GM12864 (cell line): ENCODE results near the gene GNPTAB.
"Not testable (repeated sequence)": the region's sequence is repeated elsewhere in the genome, so short reads cannot be mapped to it uniquely, and the experiment has no call there.

Experiments used
- DNase-seq: peaks from one replicate; pipeline ENCODE4 v3.0.0-alpha.2; 2011; ENCODE audit warnings: low read depth
- H3K4me3 ChIP-seq: 2 replicates; pipeline ENCODE4 v1.5.1; 2011; ENCODE audit warnings: mild to moderate bottlenecking, low read depth, low read length, control low read depth
- TF ChIP-seq, protein P1 (sequence below): IDR thresholded peaks from 2 replicates; pipeline ENCODE4 v1.5.1; 2011; ENCODE audit warnings: low read depth, mild to moderate bottlenecking, moderate library complexity, low read length, control low read depth, inconsistent platforms; ENCODE audit errors: missing control alignments

GNPTAB gene

DNA sequence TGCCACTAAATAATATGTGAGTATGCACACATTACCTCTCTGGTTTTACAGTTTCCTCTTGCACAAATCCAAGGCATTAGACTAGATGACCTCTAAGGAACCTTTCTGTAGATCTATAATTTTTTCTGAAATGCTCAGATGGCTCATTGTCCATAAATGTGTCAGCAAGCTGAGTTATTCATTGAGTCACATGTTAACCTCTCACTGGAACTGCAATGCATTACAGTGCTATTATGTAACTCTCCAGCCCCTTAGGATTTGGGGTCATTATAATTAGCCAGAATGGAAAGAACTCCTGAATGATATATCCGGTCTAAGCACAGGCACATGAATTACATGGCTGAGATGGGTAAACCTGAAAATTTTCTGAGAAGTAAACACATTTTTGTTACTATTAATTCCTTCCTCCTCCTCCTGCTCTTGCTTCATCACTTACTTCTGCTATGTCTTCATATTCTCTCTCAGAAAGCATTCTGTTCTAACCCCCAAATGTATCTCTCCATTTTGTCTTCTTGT lies 26.3 kb upstream of the GNPTAB start:
- TF ChIP-seq, protein P1, sequence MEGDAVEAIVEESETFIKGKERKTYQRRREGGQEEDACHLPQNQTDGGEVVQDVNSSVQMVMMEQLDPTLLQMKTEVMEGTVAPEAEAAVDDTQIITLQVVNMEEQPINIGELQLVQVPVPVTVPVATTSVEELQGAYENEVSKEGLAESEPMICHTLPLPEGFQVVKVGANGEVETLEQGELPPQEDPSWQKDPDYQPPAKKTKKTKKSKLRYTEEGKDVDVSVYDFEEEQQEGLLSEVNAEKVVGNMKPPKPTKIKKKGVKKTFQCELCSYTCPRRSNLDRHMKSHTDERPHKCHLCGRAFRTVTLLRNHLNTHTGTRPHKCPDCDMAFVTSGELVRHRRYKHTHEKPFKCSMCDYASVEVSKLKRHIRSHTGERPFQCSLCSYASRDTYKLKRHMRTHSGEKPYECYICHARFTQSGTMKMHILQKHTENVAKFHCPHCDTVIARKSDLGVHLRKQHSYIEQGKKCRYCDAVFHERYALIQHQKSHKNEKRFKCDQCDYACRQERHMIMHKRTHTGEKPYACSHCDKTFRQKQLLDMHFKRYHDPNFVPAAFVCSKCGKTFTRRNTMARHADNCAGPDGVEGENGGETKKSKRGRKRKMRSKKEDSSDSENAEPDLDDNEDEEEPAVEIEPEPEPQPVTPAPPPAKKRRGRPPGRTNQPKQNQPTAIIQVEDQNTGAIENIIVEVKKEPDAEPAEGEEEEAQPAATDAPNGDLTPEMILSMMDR, result no peak
- no peak overlapping the region for H3K4me3 ChIP-seq
- peak; percentile 52 for DNase-seq

DNA sequence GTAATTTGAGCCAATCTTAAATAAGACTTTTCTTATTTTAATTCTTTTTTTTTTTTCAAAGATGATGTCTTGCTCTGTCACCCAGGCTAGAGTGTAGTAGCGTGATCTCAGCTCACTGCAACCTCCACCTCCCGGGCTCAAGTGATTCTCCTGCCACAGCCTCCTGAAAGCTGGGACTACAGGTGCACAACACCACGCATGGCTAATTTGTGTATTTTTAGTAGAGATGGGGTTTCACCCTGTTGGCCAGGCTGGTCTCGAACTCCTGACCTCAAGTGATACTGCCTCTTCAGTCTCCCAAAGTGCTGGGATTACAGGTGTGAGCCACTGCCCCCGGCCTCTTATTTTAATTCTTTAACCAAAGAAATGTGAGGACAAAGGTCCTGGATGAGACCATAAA lies 25.9 kb upstream of the GNPTAB start:
- H3K4me3 ChIP-seq, result not testable (repeated sequence)
- peak; percentile 66 for DNase-seq

DNA sequence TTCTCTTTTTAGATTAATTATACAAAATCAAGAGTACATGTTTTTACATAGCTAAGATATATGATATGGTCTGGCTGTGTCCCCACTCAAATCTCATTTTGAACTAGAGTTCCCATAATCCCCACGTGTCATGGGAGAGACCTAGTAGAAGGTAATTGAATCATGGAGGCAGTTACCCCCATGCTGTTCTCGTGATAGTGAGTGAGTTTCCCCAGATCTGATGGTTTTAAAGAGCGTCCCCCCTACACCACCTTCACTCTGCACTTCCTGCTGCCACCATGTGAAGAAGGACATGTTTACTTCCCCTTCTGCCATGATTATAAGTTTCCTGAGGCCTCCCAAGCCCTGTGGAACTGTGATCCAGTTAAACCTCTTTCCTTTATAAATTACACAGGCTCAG lies 25.2 kb upstream of the GNPTAB start:
- H3K4me3 ChIP-seq, result no peak overlapping the region
- no peak for DNase-seq
- TF ChIP-seq, protein P1, result no peak

DNA sequence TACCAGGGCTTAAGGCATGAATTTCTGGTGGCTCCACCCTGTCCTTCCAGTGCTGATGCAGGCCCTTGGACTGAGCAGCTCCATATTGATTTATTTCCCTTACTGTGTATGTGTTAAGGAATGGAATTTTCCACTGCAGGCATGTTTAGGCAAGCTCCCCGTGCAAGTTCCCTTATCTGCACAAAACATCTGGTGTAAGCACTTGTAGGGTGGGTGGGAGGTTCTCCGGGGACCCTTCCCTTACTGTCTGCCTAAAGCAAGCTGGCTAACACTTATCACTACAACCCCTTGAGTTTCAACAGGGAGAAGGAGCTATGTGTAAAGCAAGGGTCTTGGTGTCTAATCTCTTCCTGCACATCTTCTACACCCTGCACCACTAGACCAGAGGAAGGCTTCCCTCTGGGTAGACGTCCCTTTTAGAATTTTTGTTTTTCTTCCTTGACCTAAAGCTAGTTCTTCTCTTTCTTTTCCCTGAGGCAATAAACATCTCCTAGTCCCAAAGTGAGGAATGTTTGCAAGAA lies 24.7 kb upstream of the GNPTAB start:
- no peak for DNase-seq

DNA sequence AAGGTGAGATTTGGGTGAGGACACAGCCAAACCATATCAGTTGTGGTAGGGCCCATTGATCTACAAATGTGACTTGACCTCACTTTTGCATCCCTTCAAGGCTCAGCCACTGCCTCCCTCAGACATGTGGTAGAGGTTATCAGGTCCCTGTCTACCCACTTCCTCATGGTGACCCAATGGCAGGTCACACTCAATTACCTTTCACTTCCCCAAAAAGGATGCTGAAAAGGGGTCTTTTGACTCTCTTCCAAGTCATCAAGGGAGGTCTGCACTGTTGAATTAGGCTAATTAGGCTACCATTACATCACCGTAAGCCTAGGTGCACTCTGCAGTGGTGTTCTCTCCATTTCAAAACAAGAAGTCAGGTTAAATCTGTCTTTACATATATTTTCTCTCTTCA lies 24.0 kb upstream of the GNPTAB start:
- TF ChIP-seq, protein P1, result no peak
- peak; percentile 75 for DNase-seq
- no peak overlapping the region for H3K4me3 ChIP-seq

More for the DNA sequence above, 24.7 kb upstream of the GNPTAB start:
- no peak overlapping the region for H3K4me3 ChIP-seq
- TF ChIP-seq, protein P1, result no peak

DNA sequence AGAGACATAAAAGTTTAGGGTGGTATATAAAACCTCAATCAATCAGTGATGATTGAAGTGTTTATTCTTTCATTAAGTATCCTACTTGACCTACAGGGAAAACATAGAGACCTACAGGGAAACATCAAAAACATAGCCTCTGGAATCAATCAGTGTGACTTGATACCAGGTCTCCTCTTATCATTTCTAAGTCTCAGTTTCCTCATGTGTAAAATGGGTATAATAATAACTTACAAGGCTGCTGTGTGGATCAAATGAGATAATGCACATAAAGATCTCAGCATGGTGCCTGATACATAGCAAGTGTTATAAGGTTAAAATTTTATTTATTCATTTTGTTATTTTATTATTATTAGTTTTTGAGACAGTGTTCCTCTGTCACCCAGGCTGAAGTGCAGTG lies 22.2 kb upstream of the GNPTAB start:
- TF ChIP-seq, protein P1, result no peak
- no peak overlapping the region for H3K4me3 ChIP-seq
- no peak for DNase-seq

DNA sequence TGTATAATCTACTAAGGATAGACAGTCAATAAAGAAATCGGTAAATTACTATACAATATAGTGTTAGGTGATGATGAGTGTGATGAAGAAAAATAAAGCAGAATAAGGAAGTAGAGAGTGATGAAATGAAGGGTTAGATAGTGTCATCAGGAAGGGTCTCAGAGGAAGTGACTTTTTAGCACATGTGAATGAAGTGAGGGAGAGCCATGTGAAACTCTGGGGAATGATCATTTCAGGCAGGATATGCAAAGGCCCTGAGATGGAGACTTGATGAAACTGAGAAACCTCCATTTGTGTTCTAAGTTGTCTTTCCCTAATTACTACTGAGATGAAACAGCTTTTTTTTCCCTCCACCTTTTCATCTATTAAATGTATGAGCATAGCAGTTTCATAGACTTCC lies 19.4 kb upstream of the GNPTAB start:
- DNase-seq, result no peak
- TF ChIP-seq, protein P1, result no peak
- no peak overlapping the region for H3K4me3 ChIP-seq
